Neuronal stem cell (in vitro differentiated cells): ENCODE data around the gene TJAP1.

Experiments used
- DNase-seq: peaks from one replicate; pipeline ENCODE4 v3.0.0-alpha.2; 2013; ENCODE audit warnings: low spot score
- H2AFZ ChIP-seq: one replicate; pipeline ENCODE4 v1.6.1; 2013; ENCODE audit warnings: mild to moderate bottlenecking, low read length, inconsistent platforms
- H2AK5ac ChIP-seq: 2 replicates; pipeline ENCODE4 v1.6.1; 2013; ENCODE audit warnings: low read depth, mild to moderate bottlenecking, inconsistent platforms, low read length, moderate library complexity, mixed read lengths
- H2BK120ac ChIP-seq: 2 replicates; pipeline ENCODE4 v1.6.1; 2013; ENCODE audit warnings: low read depth, mild to moderate bottlenecking, inconsistent platforms, low read length, moderate library complexity, mixed read lengths
- H2BK12ac ChIP-seq: one replicate; pipeline ENCODE4 v1.6.1; 2013; ENCODE audit warnings: low read length, inconsistent platforms
- H2BK15ac ChIP-seq: 2 replicates; pipeline ENCODE4 v1.6.1; 2013; ENCODE audit warnings: mild to moderate bottlenecking, low read length, inconsistent platforms, mixed read lengths
- H2BK5ac ChIP-seq: one replicate; pipeline ENCODE4 v1.6.1; 2013; ENCODE audit warnings: inconsistent platforms, mild to moderate bottlenecking, low read length, moderate library complexity
- H3K14ac ChIP-seq: one replicate; pipeline ENCODE4 v1.6.1; 2013; ENCODE audit warnings: low read length, inconsistent platforms
- H3K18ac ChIP-seq: 2 replicates; pipeline ENCODE4 v1.6.1; 2013; ENCODE audit warnings: low read length, inconsistent platforms
- H3K23ac ChIP-seq: 2 replicates; pipeline ENCODE4 v1.6.1; 2013; ENCODE audit warnings: low read depth, mild to moderate bottlenecking, mixed read lengths, low read length, inconsistent platforms; ENCODE audit not compliant: poor library complexity
- H3K27ac ChIP-seq: replicated peaks from 3 replicates; pipeline ENCODE4 v1.5.1; 2013; ENCODE audit warnings: low read length, inconsistent platforms
- H3K27me3 ChIP-seq, 3 experiments: 2 replicates each; pipeline ENCODE4 v1.6.1; 2013; ENCODE audit warnings: low read length in 3 of 3, mild to moderate bottlenecking in 2 of 3, inconsistent platforms in 1 of 3, low read depth in 1 of 3, mixed read lengths in 1 of 3, moderate library complexity in 1 of 3; ENCODE audit not compliant: control insufficient read depth in 3 of 3, insufficient read depth in 3 of 3
- H3K36me3 ChIP-seq, 2 donors: replicated peaks in 1 of 2; 2 replicates each; pipeline ENCODE4 v1.6.1; 2013; ENCODE audit warnings: low read length in 2 of 2; ENCODE audit not compliant: control insufficient read depth in 2 of 2, insufficient read depth in 2 of 2
- H3K4ac ChIP-seq: 2 replicates; pipeline ENCODE4 v1.6.1; 2013; ENCODE audit warnings: inconsistent platforms, mild to moderate bottlenecking, low read length, moderate library complexity
- H3K4me1 ChIP-seq, 2 donors: 1 replicate in 1 of 2; 2 replicates in 1 of 2; pipeline ENCODE4 v1.6.1; 2013; ENCODE audit warnings: low read length in 2 of 2, low read depth in 1 of 2; ENCODE audit not compliant: control insufficient read depth in 2 of 2, insufficient read depth in 1 of 2
- H3K4me2 ChIP-seq: one replicate; pipeline ENCODE4 v1.6.1; 2013; ENCODE audit warnings: mild to moderate bottlenecking, low read length, inconsistent platforms; ENCODE audit not compliant: insufficient read depth, poor library complexity, severe bottlenecking
- H3K4me3 ChIP-seq, 2 donors: 2 replicates each; pipeline ENCODE4 v1.5.1; 2013; ENCODE audit warnings: low read length in 2 of 2, mild to moderate bottlenecking in 2 of 2, inconsistent platforms in 1 of 2, moderate library complexity in 1 of 2
- H3K79me1 ChIP-seq: one replicate; pipeline ENCODE4 v1.6.1; 2013; ENCODE audit warnings: low read depth, mild to moderate bottlenecking, inconsistent platforms, low read length, moderate library complexity
- H3K9ac ChIP-seq: one replicate; pipeline ENCODE4 v1.6.1; 2013; ENCODE audit warnings: mild to moderate bottlenecking, low read depth, low read length, inconsistent platforms; ENCODE audit not compliant: poor library complexity
- H3K9me3 ChIP-seq, 2 donors: replicated peaks in 1 of 2; 2 replicates each; pipeline versions ENCODE3 to v1.6.1; 2013; ENCODE audit warnings: low read length in 2 of 2, mild to moderate bottlenecking in 2 of 2, inconsistent platforms in 1 of 2, low read depth in 1 of 2, mixed read lengths in 1 of 2, moderate library complexity in 1 of 2; ENCODE audit not compliant: control insufficient read depth in 2 of 2, insufficient read depth in 1 of 2
- H4K8ac ChIP-seq: one replicate; pipeline ENCODE4 v1.6.1; 2013; ENCODE audit warnings: low read depth, mild to moderate bottlenecking, inconsistent platforms, low read length, moderate library complexity
- H4K91ac ChIP-seq: one replicate; pipeline ENCODE4 v1.6.1; 2013; ENCODE audit warnings: low read length, low read depth, mild to moderate bottlenecking, inconsistent platforms; ENCODE audit not compliant: poor library complexity
- WGBS, 2 donors: extraction: QIAGEN DNeasy Blood & Tissue Kit; methylation state at CpG; one replicate each; pipeline ENCODE4 v1.1.7; 2013; ENCODE audit warnings: missing lambda C conversion rate in 2 of 2, mixed read lengths in 1 of 2; ENCODE audit not compliant: insufficient read length in 2 of 2, insufficient replicate concordance in 1 of 2; ENCODE audit errors: extremely low coverage in 2 of 2; 5-methylcytosine and 5-hydroxymethylcytosine counted together

The TJAP1 gene

DNA sequence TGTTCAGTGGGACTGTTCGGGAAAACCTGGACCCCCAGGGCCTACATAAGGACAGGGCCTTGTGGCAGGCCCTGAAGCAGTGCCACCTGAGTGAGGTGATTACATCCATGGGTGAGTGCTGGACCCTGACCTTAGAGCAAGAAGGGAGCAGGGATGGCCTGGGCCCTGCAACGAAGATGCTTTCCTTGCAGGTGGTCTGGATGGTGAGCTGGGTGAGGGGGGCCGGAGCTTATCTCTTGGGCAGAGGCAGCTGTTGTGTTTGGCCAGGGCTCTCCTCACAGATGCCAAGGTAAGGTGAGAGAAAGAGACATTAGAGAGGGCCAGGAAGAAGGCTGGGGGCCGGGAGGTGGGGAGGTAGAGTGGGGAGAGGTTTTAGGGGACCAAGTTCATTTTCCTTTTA is 28.5 kb upstream of the TJAP1 start:
- H3K27me3 ChIP-seq: no peaks in the 10 kb centered on the region
- no peak overlapping the region for H3K4ac ChIP-seq
- WGBS, 2 donors: no CpG with 5 or more reads among the region's 4 CpGs
- H3K18ac ChIP-seq: no peak overlapping the region
- no peak overlapping the region for H2BK12ac ChIP-seq
- no peak overlapping the region for H2BK15ac ChIP-seq
- no peak for DNase-seq
- H3K23ac ChIP-seq: no peak overlapping the region
- H2AFZ ChIP-seq: no peak overlapping the region
- H3K4me3 ChIP-seq: no peak overlapping the region
- peaks cover 37 to 74% of the 10 kb centered on the region in 2 donors for H3K36me3 ChIP-seq
- no peak overlapping the region for H2BK120ac ChIP-seq
- H3K9me3 ChIP-seq: no peaks in the 10 kb centered on the region
- no peak overlapping the region for H2BK5ac ChIP-seq
- H2AK5ac ChIP-seq: no peak overlapping the region
- no peak overlapping the region for H4K91ac ChIP-seq
- no peak overlapping the region for H3K14ac ChIP-seq
- H3K4me1 ChIP-seq: no peaks in the 10 kb centered on the region
- H3K27ac ChIP-seq: no peak overlapping the region
- no peak overlapping the region for H4K8ac ChIP-seq
- no peak overlapping the region for H3K4me2 ChIP-seq
- no peaks in the 10 kb centered on the region for H3K79me1 ChIP-seq
- H3K9ac ChIP-seq: no peak overlapping the region

DNA sequence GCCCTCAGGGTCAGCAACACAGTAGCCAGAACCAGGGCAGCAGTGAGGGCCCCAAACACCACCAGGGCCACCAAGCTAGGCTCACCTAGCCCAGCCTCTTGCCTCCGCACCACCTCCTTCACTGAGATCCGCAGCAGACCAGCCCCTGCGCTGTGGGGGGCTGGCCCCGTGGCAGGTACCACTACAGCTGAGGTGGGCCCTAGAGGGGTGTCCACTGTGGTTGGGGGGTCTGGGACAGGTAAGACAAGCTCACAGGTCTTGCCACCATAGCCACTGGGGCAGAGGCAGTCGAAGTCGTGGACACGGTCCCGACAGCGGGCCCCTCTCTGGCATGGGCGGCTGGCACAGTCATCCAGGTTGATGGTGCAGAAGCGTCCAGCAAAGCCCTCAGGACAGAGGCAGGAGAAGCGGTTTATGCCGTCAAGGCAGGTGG is 26.7 kb upstream of the TJAP1 start:
- WGBS, 2 donors: no CpG with 5 or more reads among the region's 13 CpGs

DNA sequence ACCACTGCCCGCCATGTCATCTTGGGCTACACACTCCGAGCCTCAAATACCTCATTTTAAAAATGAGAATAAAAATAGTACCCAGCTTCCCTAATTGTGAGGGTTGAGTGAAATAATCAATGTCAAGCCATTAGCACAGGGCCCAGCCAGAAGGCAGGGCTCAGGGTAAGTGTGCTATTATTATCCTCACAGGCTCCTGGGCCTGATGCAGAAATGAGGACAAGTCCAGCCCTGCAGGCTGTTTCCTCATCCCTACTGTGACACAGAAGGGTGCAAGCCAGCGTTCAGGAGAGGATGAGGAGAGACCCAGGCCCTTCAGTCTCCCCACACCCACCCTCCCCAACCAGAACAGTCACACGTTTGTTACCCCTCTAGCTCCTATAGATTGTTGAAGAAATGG is 26.0 kb upstream of the TJAP1 start:
- no peak overlapping the region for H3K14ac ChIP-seq
- H3K79me1 ChIP-seq: no peaks in the 10 kb centered on the region
- H3K4me1 ChIP-seq: peaks cover 0 to 4% of the 10 kb centered on the region in 2 donors
- H3K4ac ChIP-seq: no peak overlapping the region
- H2AK5ac ChIP-seq: no peak overlapping the region
- H2AFZ ChIP-seq: no peak overlapping the region
- no peak overlapping the region for H3K9ac ChIP-seq
- H3K4me3 ChIP-seq: no peak overlapping the region
- H3K4me2 ChIP-seq: no peak overlapping the region
- no CpG with 5 or more reads among the region's 4 CpGs for WGBS, 2 donors
- H4K8ac ChIP-seq: no peak overlapping the region
- H3K36me3 ChIP-seq: peaks cover 27 to 57% of the 10 kb centered on the region in 2 donors
- peaks cover 0 to 13% (median 9%) of the 10 kb centered on the region in 3 experiments for H3K27me3 ChIP-seq
- DNase-seq: no peak
- no peak overlapping the region for H4K91ac ChIP-seq
- H2BK5ac ChIP-seq: no peak overlapping the region
- no peak overlapping the region for H3K27ac ChIP-seq
- H2BK120ac ChIP-seq: no peak overlapping the region
- peak overlapping the region; percentile 85 for H3K23ac ChIP-seq
- no peak overlapping the region for H2BK12ac ChIP-seq
- H3K9me3 ChIP-seq: no peaks in the 10 kb centered on the region
- H3K18ac ChIP-seq: no peak overlapping the region
- no peak overlapping the region for H2BK15ac ChIP-seq

More for the DNA sequence above, 26.7 kb upstream of the TJAP1 start:
- Histone ChIP-seq H4K91ac (no peak overlapping the region), H3K36me3 (peaks cover 30 to 63% of the 10 kb centered on the region in 2 donors), H3K18ac (no peak overlapping the region), H3K14ac (no peak overlapping the region), H4K8ac (no peak overlapping the region), H3K9me3 (no peaks in the 10 kb centered on the region), H3K27ac (no peak overlapping the region), H2BK120ac (no peak overlapping the region), H3K4me2 (no peak overlapping the region), H2BK15ac (no peak overlapping the region), H3K4ac (no peak overlapping the region), H3K4me1 (peaks cover 0 to 1% of the 10 kb centered on the region in 2 donors), H3K79me1 (no peaks in the 10 kb centered on the region), H3K4me3 (no peak overlapping the region), H3K23ac (peak overlapping the region; percentile 85), H2BK5ac (peak overlapping the region; percentile 53), H2AFZ (no peak overlapping the region), H2BK12ac (no peak overlapping the region), H3K9ac (peak overlapping the region; percentile 44), H2AK5ac (no peak overlapping the region), H3K27me3 (peaks cover 0 to 6% (median 3%) of the 10 kb centered on the region in 3 experiments)
- DNase-seq: no peak

DNA sequence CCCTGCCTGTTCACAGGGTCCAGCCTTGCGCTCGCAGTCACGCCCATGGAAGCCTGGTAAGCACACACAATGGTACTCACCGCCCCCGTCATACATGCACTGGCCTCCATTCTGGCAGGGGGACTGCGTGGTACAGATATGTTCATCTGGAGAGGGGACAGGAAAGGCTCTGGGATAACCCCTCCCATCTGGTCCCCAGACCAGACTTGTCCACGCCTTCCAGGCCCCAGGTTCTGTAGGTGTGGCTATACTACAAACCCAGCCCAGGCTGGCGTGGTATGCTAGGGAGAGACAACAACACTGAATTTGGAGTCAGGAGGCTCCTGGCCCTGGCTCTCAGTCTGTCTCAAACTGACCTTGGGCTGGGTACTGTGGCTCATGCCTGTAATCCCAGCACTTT is 25.4 kb upstream of the TJAP1 start:
- H3K27me3 ChIP-seq: peaks cover 2 to 18% (median 15%) of the 10 kb centered on the region in 3 experiments
- H3K4me1 ChIP-seq: peaks cover 0 to 4% of the 10 kb centered on the region in 2 donors
- H4K91ac ChIP-seq: peak overlapping the region; percentile 53
- H3K9me3 ChIP-seq: no peaks in the 10 kb centered on the region
- no peak overlapping the region for H4K8ac ChIP-seq
- H3K4ac ChIP-seq: no peak overlapping the region
- no peak overlapping the region for H2BK5ac ChIP-seq
- H3K27ac ChIP-seq: no peak overlapping the region
- H3K23ac ChIP-seq: no peak overlapping the region
- H2AK5ac ChIP-seq: no peak overlapping the region
- H3K36me3 ChIP-seq: peaks cover 27 to 55% of the 10 kb centered on the region in 2 donors
- no peak overlapping the region for H2BK15ac ChIP-seq
- no peak overlapping the region for H3K14ac ChIP-seq
- no peak overlapping the region for H2AFZ ChIP-seq
- DNase-seq: no peak
- no peak overlapping the region for H3K4me2 ChIP-seq
- no peak overlapping the region for H3K4me3 ChIP-seq
- no CpG with 5 or more reads among the region's 8 CpGs for WGBS, 2 donors
- H2BK120ac ChIP-seq: no peak overlapping the region
- no peaks in the 10 kb centered on the region for H3K79me1 ChIP-seq
- H3K9ac ChIP-seq: no peak overlapping the region
- H2BK12ac ChIP-seq: no peak overlapping the region
- H3K18ac ChIP-seq: no peak overlapping the region
